SK-N-SH treated with all-trans-retinoic acid at 6 μM for 48 hours (cell line): ENCODE measurements around the gene FAM20B.
A peak's percentile ranks its signal among the peaks of the same experiment; 100 is the strongest.

ENCODE experiments used
- ATAC-seq: fragments of 200-7000 bp; cut with Tn5 transposase; 3 replicates; pipeline ENCODE4 v1.9.1; 2020; ENCODE audit warnings: mild to moderate bottlenecking, moderate library complexity
- ARNTL ChIP-seq: fragments of 450-650 bp; formaldehyde crosslinking; IDR thresholded peaks from 2 replicates; pipeline ENCODE4 v1.5.0; 2020; ENCODE audit warnings: low read depth, mild to moderate bottlenecking, moderate library complexity, borderline replicate concordance
- BACH2 ChIP-seq: fragments of 250-450 bp; sonication (Bioruptor Pico); IDR thresholded peaks from 2 replicates; pipeline ENCODE4 v1.9.0; 2021; ENCODE audit warnings: mild to moderate bottlenecking, borderline replicate concordance
- CREB5 ChIP-seq: fragments of 250-450 bp; sonication (Bioruptor Pico); IDR thresholded peaks from 2 replicates; pipeline ENCODE4 v1.5.1; 2020; ENCODE audit warnings: low read depth, mild to moderate bottlenecking, moderate library complexity
- CSRNP3 ChIP-seq: fragments of 250-450 bp; sonication (Bioruptor Pico); IDR thresholded peaks from 2 replicates; pipeline ENCODE4 v1.5.1; 2021; ENCODE audit warnings: mild to moderate bottlenecking, moderate library complexity
- GLIS3 ChIP-seq: fragments of 250-450 bp; sonication (Bioruptor Pico); IDR thresholded peaks from 2 replicates; pipeline ENCODE4 v1.5.0; 2020; ENCODE audit warnings: mild to moderate bottlenecking, moderate library complexity
- ISL1 ChIP-seq: fragments of 250-450 bp; sonication (Bioruptor Pico); IDR thresholded peaks from 2 replicates; pipeline ENCODE4 v2.1.2; 2022; ENCODE audit warnings: mild to moderate bottlenecking, moderate library complexity
- OSR1 ChIP-seq: fragments of 250-450 bp; sonication (Bioruptor Pico); IDR thresholded peaks from 2 replicates; pipeline ENCODE4 v1.8.0; 2022; ENCODE audit warnings: moderate library complexity, mild to moderate bottlenecking, inconsistent platforms
- POU6F1 ChIP-seq: fragments of 250-450 bp; sonication (Bioruptor Pico); IDR thresholded peaks from 2 replicates; pipeline ENCODE4 v1.8.0; 2021; ENCODE audit warnings: low read depth, mild to moderate bottlenecking, moderate library complexity, borderline replicate concordance
- PPARA ChIP-seq: fragments of 250-450 bp; sonication (Bioruptor Pico); IDR thresholded peaks from 2 replicates; pipeline ENCODE4 v1.5.0; 2020; ENCODE audit warnings: mild to moderate bottlenecking, borderline replicate concordance
- RARB ChIP-seq: fragments of 250-450 bp; sonication (Bioruptor Pico); IDR thresholded peaks from 2 replicates; pipeline ENCODE4 v1.8.0; 2021; ENCODE audit warnings: mild to moderate bottlenecking, moderate library complexity
- TCF4 ChIP-seq: fragments of 250-450 bp; sonication (Bioruptor Pico); IDR thresholded peaks from 2 replicates; pipeline ENCODE4 v1.8.0; 2021; ENCODE audit warnings: mild to moderate bottlenecking, moderate library complexity, borderline replicate concordance
- TOX ChIP-seq: fragments of 250-450 bp; sonication (Bioruptor Pico); IDR thresholded peaks from 2 replicates; pipeline ENCODE4 v1.8.0; 2021; ENCODE audit warnings: mild to moderate bottlenecking, moderate library complexity, borderline replicate concordance
- TSHZ2 ChIP-seq: fragments of 250-450 bp; sonication (Bioruptor Pico); IDR thresholded peaks from 2 replicates; pipeline ENCODE4 v1.5.0; 2020; ENCODE audit warnings: mild to moderate bottlenecking, moderate library complexity
- ZC3H10 ChIP-seq: fragments of 250-450 bp; sonication (Bioruptor Pico); IDR thresholded peaks from 2 replicates; pipeline ENCODE4 v1.5.1; 2021; ENCODE audit warnings: mild to moderate bottlenecking, moderate library complexity
- ZFP3 ChIP-seq: fragments of 250-450 bp; sonication (Bioruptor Pico); IDR thresholded peaks from 2 replicates; pipeline ENCODE4 v1.5.0; 2020; ENCODE audit warnings: mild to moderate bottlenecking, moderate library complexity
- ZFP30 ChIP-seq: fragments of 450-650 bp; formaldehyde crosslinking; IDR thresholded peaks from 2 replicates; pipeline ENCODE4 v1.5.0; 2022; ENCODE audit warnings: mild to moderate bottlenecking, moderate library complexity
- ZNF70 ChIP-seq: fragments of 450-650 bp; formaldehyde crosslinking; IDR thresholded peaks from 2 replicates; pipeline ENCODE4 v1.5.0; 2020; ENCODE audit warnings: mild to moderate bottlenecking, moderate library complexity
- ZNF8 ChIP-seq: fragments of 450-650 bp; formaldehyde crosslinking; IDR thresholded peaks from 2 replicates; pipeline ENCODE4 v1.5.0; 2020; ENCODE audit warnings: mild to moderate bottlenecking, moderate library complexity

Gene FAM20B

GRCh38 chr1:178999061-178999460, 26.6 kb upstream of the FAM20B start (continued):
- TF ChIP-seq POU6F1 (CRISPR knock-in tag) (no peak), GLIS3 (CRISPR knock-in tag) (no peak)

GRCh38 chr1:179001451-179001850, 24.2 kb upstream of the FAM20B start:
- no peak for ATAC-seq
- no peak for TF ChIP-seq TCF4
- TF ChIP-seq CREB5 (CRISPR knock-in tag) = no peak
- TF ChIP-seq TOX (CRISPR knock-in tag) = no peak
- no peak for TF ChIP-seq ISL1 (CRISPR knock-in tag)
- TF ChIP-seq ZFP30 (CRISPR knock-in tag) = no peak
- TF ChIP-seq ZC3H10 (CRISPR knock-in tag) = no peak
- TF ChIP-seq PPARA (CRISPR knock-in tag) = no peak

GRCh38 chr1:179002064-179002463, 23.6 kb upstream of the FAM20B start:
- ATAC-seq = peak; percentile 11

- TF ChIP-seq RARB (CRISPR knock-in tag) = no peak
- no peak for TF ChIP-seq CSRNP3 (CRISPR knock-in tag)
- no peak for TF ChIP-seq CREB5 (CRISPR knock-in tag)
- TF ChIP-seq ARNTL (CRISPR knock-in tag) = no peak
- no peak for TF ChIP-seq ZNF70 (CRISPR knock-in tag)
- TF ChIP-seq ISL1 (CRISPR knock-in tag) = no peak
- TF ChIP-seq GLIS3 (CRISPR knock-in tag) = no peak
- TF ChIP-seq ZC3H10 (CRISPR knock-in tag) = no peak
- TF ChIP-seq BACH2 (CRISPR knock-in tag) = no peak
- no peak for TF ChIP-seq OSR1
- no peak for TF ChIP-seq ZFP3 (CRISPR knock-in tag)
- TF ChIP-seq POU6F1 (CRISPR knock-in tag) = no peak
- TF ChIP-seq TSHZ2 = no peak
- no peak for TF ChIP-seq ZNF8 (CRISPR knock-in tag)
- TF ChIP-seq, all 23 proteins: peak for 0
- ATAC-seq = peak; percentile 95
Observed at GRCh38 chr1:179002552-179003345, 22.9 kb upstream of the FAM20B start.
